Measurements from ENCODE around the gene COL26A1. TPM values are rescaled to one million over a fixed set of nuclear protein-coding genes. Genes with fewer than 3 reads are reported as not detected.

COL26A1 gene
- total RNA-seq, 2 donors from 2014 or later, result 0.14 TPM; not detected in 1

GRCh38 chr7:101373812-101374614 is 11.3 kb downstream of the COL26A1 start:
- H3K27ac ChIP-seq, result no peak overlapping the region
- no peak overlapping the region for H3K4me3 ChIP-seq
- no peak for TF ChIP-seq CTCF (IDR thresholded peaks at IDR 0.05)
- H3K36me3 ChIP-seq, result no peaks in the 10 kb centered on the region
- DNase-seq (ENCODE audit: low spot score) (no peak), ATAC-seq (ENCODE audit: insufficient number of reproducible peaks, low FRiP score, low read depth) (no peak)
- H3K9me3 ChIP-seq, result no peaks in the 10 kb centered on the region
- H3K4me1 ChIP-seq (ENCODE audit: control insufficient read depth in 1 of 2, low read depth in 2 of 2), result peaks cover 0 to 16% of the 10 kb centered on the region in 2 donors
- H3K27me3 ChIP-seq (replicated peaks; ENCODE audit: insufficient read depth), result no peaks in the 10 kb centered on the region

GRCh38 chr7:101374990-101375389 is 12.3 kb downstream of the COL26A1 start:
- H3K4me1 ChIP-seq (ENCODE audit: control insufficient read depth in 1 of 2, low read depth in 2 of 2), result peaks cover 0 to 18% of the 10 kb centered on the region in 2 donors

GRCh38 chr7:101376601-101377000 is 13.9 kb downstream of the COL26A1 start:
- H3K36me3 ChIP-seq, result no peaks in the 10 kb centered on the region
- H3K27ac ChIP-seq, result no peak overlapping the region
- no peaks in the 10 kb centered on the region for H3K27me3 ChIP-seq (replicated peaks; ENCODE audit: insufficient read depth)
- TF ChIP-seq CTCF (IDR thresholded peaks at IDR 0.05), result no peak
- no peak for ATAC-seq (ENCODE audit: insufficient number of reproducible peaks, low FRiP score, low read depth)
- no peak for DNase-seq (ENCODE audit: low spot score)
- H3K9me3 ChIP-seq, result no peaks in the 10 kb centered on the region
- H3K4me1 ChIP-seq (ENCODE audit: control insufficient read depth in 1 of 2, low read depth in 2 of 2), result peaks cover 0 to 18% of the 10 kb centered on the region in 2 donors
- no peak overlapping the region for H3K4me3 ChIP-seq

More at GRCh38 chr7:101374990-101375389, 12.3 kb downstream of the COL26A1 start:
- ATAC-seq (ENCODE audit: insufficient number of reproducible peaks, low FRiP score, low read depth), result no peak
- no peaks in the 10 kb centered on the region for H3K36me3 ChIP-seq
- H3K27me3 ChIP-seq (replicated peaks; ENCODE audit: insufficient read depth), result no peaks in the 10 kb centered on the region
- H3K9me3 ChIP-seq, result no peaks in the 10 kb centered on the region
- no peak for DNase-seq (ENCODE audit: low spot score)
- no peak for TF ChIP-seq CTCF (IDR thresholded peaks at IDR 0.05)
- no peak overlapping the region for H3K27ac ChIP-seq
- H3K4me3 ChIP-seq, result no peak overlapping the region

- Histone ChIP-seq H3K4me1 (ENCODE audit: control insufficient read depth in 1 of 2, low read depth in 2 of 2) (peaks cover 0 to 18% of the 10 kb centered on the region in 2 donors), H3K9me3 (no peaks in the 10 kb centered on the region), H3K27me3 (replicated peaks; ENCODE audit: insufficient read depth) (no peaks in the 10 kb centered on the region), H3K27ac (no peak overlapping the region), H3K4me3 (no peak overlapping the region), H3K36me3 (no peaks in the 10 kb centered on the region)
- no peak for TF ChIP-seq CTCF (IDR thresholded peaks at IDR 0.05)
- no peak for DNase-seq (ENCODE audit: low spot score)
- no peak for ATAC-seq (ENCODE audit: insufficient number of reproducible peaks, low FRiP score, low read depth)
Measured at GRCh38 chr7:101377189-101377736, 14.6 kb downstream of the COL26A1 start.

GRCh38 chr7:101378751-101379174 is 16.1 kb downstream of the COL26A1 start:
- no peak for TF ChIP-seq CTCF (IDR thresholded peaks at IDR 0.05)
- no peaks in the 10 kb centered on the region for H3K27me3 ChIP-seq (replicated peaks; ENCODE audit: insufficient read depth)
- no peaks in the 10 kb centered on the region for H3K9me3 ChIP-seq
- no peak overlapping the region for H3K27ac ChIP-seq
- peak overlapping the region; percentile 9 for H3K4me3 ChIP-seq
- DNase-seq (ENCODE audit: low spot score) (no peak), ATAC-seq (ENCODE audit: insufficient number of reproducible peaks, low FRiP score, low read depth) (no peak)
- peaks cover 0 to 14% of the 10 kb centered on the region in 2 donors for H3K4me1 ChIP-seq (ENCODE audit: control insufficient read depth in 1 of 2, low read depth in 2 of 2)
- no peaks in the 10 kb centered on the region for H3K36me3 ChIP-seq
